ENCODE data around the gene RAC3.

Gene RAC3

GRCh38 chr17:82060001-82060380, 28.5 kb downstream of the RAC3 start:
- TF ChIP-seq FOXM1 (IDR thresholded peaks at IDR 0.05; ENCODE audit: borderline replicate concordance, low read depth) (no peak), REST (IDR thresholded peaks at IDR 0.05; ENCODE audit: low read depth) (no peak), MAX (IDR thresholded peaks at IDR 0.05) (no peak), ZBTB7A (IDR thresholded peaks at IDR 0.05; ENCODE audit: low read depth) (no peak), EGR1 (IDR thresholded peaks at IDR 0.05) (no peak), TAF1 (IDR thresholded peaks at IDR 0.05; ENCODE audit: low read depth) (no peak), NFIC (IDR thresholded peaks at IDR 0.05) (no peak), USF1 (IDR thresholded peaks at IDR 0.05) (no peak), CREB1 (IDR thresholded peaks at IDR 0.05; ENCODE audit: low read depth) (no peak), TCF12 (IDR thresholded peaks at IDR 0.05; ENCODE audit: low read depth) (no peak), YY1 (IDR thresholded peaks at IDR 0.05; ENCODE audit: low read depth) (no peak), CEBPB (IDR thresholded peaks at IDR 0.05) (no peak), RAD21 (IDR thresholded peaks at IDR 0.05; ENCODE audit: low read depth) (no peak), EP300 (IDR thresholded peaks at IDR 0.05; ENCODE audit: borderline replicate concordance) (no peak), TEAD4 (IDR thresholded peaks at IDR 0.05) (no peak)

GRCh38 chr17:82060614-82061013, 29.1 kb downstream of the RAC3 start:
- TF ChIP-seq TEAD4 (IDR thresholded peaks at IDR 0.05), result no peak
- no peak for TF ChIP-seq ZBTB7A (IDR thresholded peaks at IDR 0.05; ENCODE audit: low read depth)
- TF ChIP-seq EGR1 (IDR thresholded peaks at IDR 0.05), result no peak
- no peak for TF ChIP-seq RAD21 (IDR thresholded peaks at IDR 0.05; ENCODE audit: low read depth)
- no peak for TF ChIP-seq FOXM1 (IDR thresholded peaks at IDR 0.05; ENCODE audit: borderline replicate concordance, low read depth)
- no peak for TF ChIP-seq CREB1 (IDR thresholded peaks at IDR 0.05; ENCODE audit: low read depth)
- no peak for TF ChIP-seq NFIC (IDR thresholded peaks at IDR 0.05)
- TF ChIP-seq YY1 (IDR thresholded peaks at IDR 0.05; ENCODE audit: low read depth), result no peak
- TF ChIP-seq EP300 (IDR thresholded peaks at IDR 0.05; ENCODE audit: borderline replicate concordance), result no peak
- TF ChIP-seq TCF12 (IDR thresholded peaks at IDR 0.05; ENCODE audit: low read depth), result no peak
- no peak for TF ChIP-seq MAX (IDR thresholded peaks at IDR 0.05)
- no peak for TF ChIP-seq CEBPB (IDR thresholded peaks at IDR 0.05)
- no peak for TF ChIP-seq USF1 (IDR thresholded peaks at IDR 0.05)
- TF ChIP-seq TAF1 (IDR thresholded peaks at IDR 0.05; ENCODE audit: low read depth), result no peak
- TF ChIP-seq REST (IDR thresholded peaks at IDR 0.05; ENCODE audit: low read depth), result no peak

- no peak for TF ChIP-seq ZBTB7A (IDR thresholded peaks at IDR 0.05; ENCODE audit: low read depth)
- no peak for TF ChIP-seq CREB1 (IDR thresholded peaks at IDR 0.05; ENCODE audit: low read depth)
These were observed 29.8 kb downstream of the RAC3 start for GRCh38 chr17:82061047-82061925.

- no peak for TF ChIP-seq USF1 (IDR thresholded peaks at IDR 0.05)
- TF ChIP-seq ZBTB7A (IDR thresholded peaks at IDR 0.05; ENCODE audit: low read depth), result no peak
- no peak for TF ChIP-seq EGR1 (IDR thresholded peaks at IDR 0.05)
- no peak for TF ChIP-seq RAD21 (IDR thresholded peaks at IDR 0.05; ENCODE audit: low read depth)
- no peak for TF ChIP-seq MAX (IDR thresholded peaks at IDR 0.05)
These were observed 30.9 kb downstream of the RAC3 start for GRCh38 chr17:82062076-82062983.

GRCh38 chr17:82062984-82063368, 31.5 kb downstream of the RAC3 start:
- TF ChIP-seq USF1 (IDR thresholded peaks at IDR 0.05) (no peak), CREB1 (IDR thresholded peaks at IDR 0.05; ENCODE audit: low read depth) (no peak), ZBTB7A (IDR thresholded peaks at IDR 0.05; ENCODE audit: low read depth) (no peak), REST (IDR thresholded peaks at IDR 0.05; ENCODE audit: low read depth) (no peak), MAX (IDR thresholded peaks at IDR 0.05) (no peak), EP300 (IDR thresholded peaks at IDR 0.05; ENCODE audit: borderline replicate concordance) (no peak), YY1 (IDR thresholded peaks at IDR 0.05; ENCODE audit: low read depth) (no peak), TAF1 (IDR thresholded peaks at IDR 0.05; ENCODE audit: low read depth) (no peak), NFIC (IDR thresholded peaks at IDR 0.05) (no peak), TEAD4 (IDR thresholded peaks at IDR 0.05) (no peak), EGR1 (IDR thresholded peaks at IDR 0.05) (no peak), CEBPB (IDR thresholded peaks at IDR 0.05) (no peak), RAD21 (IDR thresholded peaks at IDR 0.05; ENCODE audit: low read depth) (no peak)
